Fibroblast of pulmonary artery (primary cell): ENCODE results near the gene PPID.
"Not testable (repeated sequence)": the region's sequence is repeated elsewhere in the genome, so short reads cannot be mapped to it uniquely, and the experiment has no call there.

Experiments
- DNase-seq: peaks from one replicate; pipeline ENCODE4 v3.0.0-alpha.2; 2010; ENCODE audit warnings: low read depth
- H3K4me3 ChIP-seq: replicated peaks from 2 replicates; pipeline ENCODE4 v1.5.1; 2011; ENCODE audit warnings: low read depth, mild to moderate bottlenecking, control low read depth, low read length, moderate library complexity
- CTCF ChIP-seq: IDR thresholded peaks from 2 replicates; pipeline ENCODE4 v1.5.1; 2011; ENCODE audit warnings: mild to moderate bottlenecking, control low read depth, low read length, inconsistent platforms; ENCODE audit errors: missing control alignments

Gene PPID

GRCh38 chr4:158714937-158715336 lies 8.3 kb downstream of the PPID start:
- no peak overlapping the region for H3K4me3 ChIP-seq
- TF ChIP-seq CTCF = no peak
- DNase-seq = no peak

- H3K4me3 ChIP-seq, DNase-seq: not testable (repeated sequence)
Measured at GRCh38 chr4:158712622-158713021, 10.6 kb downstream of the PPID start.

- DNase-seq = peak; percentile 29
- H3K4me3 ChIP-seq = no peak overlapping the region
- TF ChIP-seq CTCF = peak; percentile 29
Measured at GRCh38 chr4:158710814-158711213, 12.4 kb downstream of the PPID start.

- no peak for DNase-seq
- no peak overlapping the region for H3K4me3 ChIP-seq
- TF ChIP-seq CTCF = no peak
Measured at GRCh38 chr4:158704274-158704673, 18.9 kb downstream of the PPID start.

- no peak for DNase-seq
- no peak overlapping the region for H3K4me3 ChIP-seq
- TF ChIP-seq CTCF = no peak
Measured at GRCh38 chr4:158688813-158689212, 34.4 kb downstream of the PPID start.

GRCh38 chr4:158682066-158682465 lies 41.1 kb downstream of the PPID start:
- H3K4me3 ChIP-seq = no peak overlapping the region
- TF ChIP-seq CTCF = no peak
- DNase-seq = no peak

GRCh38 chr4:158681629-158682028 lies 41.6 kb downstream of the PPID start:
- DNase-seq = no peak
- H3K4me3 ChIP-seq = no peak overlapping the region
- TF ChIP-seq CTCF = no peak

GRCh38 chr4:158678767-158679166 lies 44.4 kb downstream of the PPID start:
- no peak for TF ChIP-seq CTCF
- DNase-seq = no peak
- no peak overlapping the region for H3K4me3 ChIP-seq
